Muscle of back (tissue), 11 donors: ENCODE data around the gene ALMS1. TPM values are rescaled to one million over a fixed set of nuclear protein-coding genes. Genes with fewer than 3 reads are reported as not detected.
"Not testable (repeated sequence)": the region's sequence is repeated elsewhere in the genome, so short reads cannot be mapped to it uniquely, and the experiment has no call there.

ENCODE experiments used
- DNase-seq, 3 donors: peaks; one replicate each; pipeline versions ENCODE4 v3.0.0 to v3.0.0-alpha.2; 2013
- polyA plus RNA-seq, 10 donors: library from polyadenylated mRNA; unstranded; fragments of 120-200 nt; gene quantifications; one replicate each; pipeline ENCODE4 v1.2.1, GENCODE V29; 2013; ENCODE audit not compliant: insufficient read length in 10 of 10

The ALMS1 gene
- polyA plus RNA-seq, 10 donors = 13.6 to 22.8 (median 16.9) TPM

- no peak for DNase-seq
These were observed 17.6 kb downstream of the ALMS1 start for GRCh38 chr2:73403237-73403636.

- no peak for DNase-seq
These were observed 18.8 kb downstream of the ALMS1 start for GRCh38 chr2:73404409-73404808.

- no peak for DNase-seq
These were observed 21.4 kb downstream of the ALMS1 start for GRCh38 chr2:73406996-73407395.

GRCh38 chr2:73408198-73408597 lies 22.6 kb downstream of the ALMS1 start:
- DNase-seq = no peak

GRCh38 chr2:73414696-73415095 lies 29.1 kb downstream of the ALMS1 start:
- peak in 1 of 3 donors; percentile 14 for DNase-seq

- DNase-seq = no peak
These were observed 30.3 kb downstream of the ALMS1 start for GRCh38 chr2:73415906-73416305.

- DNase-seq = peak; percentile 56 to 82 (median 67)
These were observed 32.7 kb downstream of the ALMS1 start for GRCh38 chr2:73418343-73418742.

GRCh38 chr2:73423913-73424312 lies 38.3 kb downstream of the ALMS1 start:
- DNase-seq = no peak

- DNase-seq = no peak
These were observed 40.5 kb downstream of the ALMS1 start for GRCh38 chr2:73426176-73426575.

GRCh38 chr2:73436019-73436418 lies 50.4 kb downstream of the ALMS1 start:
- DNase-seq = no peak

GRCh38 chr2:73444202-73444601 lies 58.6 kb downstream of the ALMS1 start:
- DNase-seq = no peak

- peak; percentile 3 to 22 (median 5) for DNase-seq
These were observed 63.2 kb downstream of the ALMS1 start for GRCh38 chr2:73448856-73449255.

GRCh38 chr2:73449404-73449803 lies 63.8 kb downstream of the ALMS1 start:
- no peak for DNase-seq

- DNase-seq = no peak
These were observed 65.8 kb downstream of the ALMS1 start for GRCh38 chr2:73451263-73451972.

GRCh38 chr2:73457982-73458381 lies 72.3 kb downstream of the ALMS1 start:
- DNase-seq = no peak

GRCh38 chr2:73462388-73462787 lies 76.8 kb downstream of the ALMS1 start:
- not testable (repeated sequence) for DNase-seq

- DNase-seq = no peak
These were observed 82.7 kb downstream of the ALMS1 start for GRCh38 chr2:73468376-73468775.

- DNase-seq = not testable (repeated sequence)
These were observed 98.2 kb downstream of the ALMS1 start for GRCh38 chr2:73483874-73484273.

GRCh38 chr2:73487112-73487657 lies 101.5 kb downstream of the ALMS1 start:
- no peak for DNase-seq

- DNase-seq = no peak
These were observed 102.4 kb downstream of the ALMS1 start for GRCh38 chr2:73488079-73488478.

GRCh38 chr2:73489053-73489452 lies 103.4 kb downstream of the ALMS1 start:
- no peak for DNase-seq

GRCh38 chr2:73494031-73494430 lies 108.4 kb downstream of the ALMS1 start:
- peak in 1 of 3 donors; percentile 1 for DNase-seq

- DNase-seq = no peak
These were observed 118.4 kb downstream of the ALMS1 start for GRCh38 chr2:73503992-73504570.
